Neural progenitor cell (in vitro differentiated cells): Measurements from ENCODE around the gene FIBP. TPM values are rescaled to one million over a fixed set of nuclear protein-coding genes. Genes with fewer than 3 reads are reported as not detected.

ENCODE experiments used
- DNase-seq: peaks from one replicate; pipeline ENCODE4 v3.0.0-alpha.2; 2016; ENCODE audit warnings: low spot score
- H2AFZ ChIP-seq: fragments of 200-600 bp; sonication (generic); replicated peaks from 2 replicates; pipeline ENCODE4 v1.6.1; 2016; ENCODE audit warnings: antibody characterized with exemption
- H3F3A ChIP-seq: fragments of 200-600 bp; sonication (generic); 2 replicates; pipeline ENCODE4 v1.6.1; 2016; ENCODE audit warnings: antibody characterized with exemption, low read depth
- H3K27ac ChIP-seq: fragments of 200-600 bp; sonication (generic); 2 replicates; pipeline ENCODE4 v1.5.1; 2016; ENCODE audit warnings: mild to moderate bottlenecking
- H3K27me3 ChIP-seq: fragments of 200-600 bp; sonication (generic); 2 replicates; pipeline ENCODE4 v1.6.1; 2016; ENCODE audit warnings: mild to moderate bottlenecking, moderate library complexity
- H3K36me3 ChIP-seq: fragments of 200-600 bp; sonication (generic); 2 replicates; pipeline ENCODE4 v1.5.1; 2016
- H3K4me1 ChIP-seq: fragments of 200-600 bp; sonication (generic); 2 replicates; pipeline ENCODE4 v1.6.1; 2016; ENCODE audit warnings: mixed run types
- H3K4me2 ChIP-seq: fragments of 200-600 bp; sonication (generic); 2 replicates; pipeline ENCODE4 v1.6.1; 2016
- H3K4me3 ChIP-seq: fragments of 200-600 bp; sonication (generic); 2 replicates; pipeline ENCODE4 v1.5.1; 2016
- H3K79me2 ChIP-seq: fragments of 200-600 bp; sonication (generic); 2 replicates; pipeline ENCODE4 v1.6.1; 2016; ENCODE audit warnings: low read depth
- H3K9ac ChIP-seq: fragments of 200-600 bp; sonication (generic); 2 replicates; pipeline ENCODE4 v1.6.1; 2016
- H3K9me3 ChIP-seq: fragments of 200-600 bp; sonication (generic); 2 replicates; pipeline ENCODE4 v1.5.1; 2016; ENCODE audit warnings: low read depth
- H4K20me1 ChIP-seq: fragments of 200-600 bp; sonication (generic); 2 replicates; pipeline ENCODE4 v1.6.1; 2016; ENCODE audit warnings: low read depth
- H3K27ac Mint-ChIP-seq: 3 replicates; pipeline ENCODE4 v1.8.0; 2021; ENCODE audit warnings: mixed read lengths
- H3K27me3 Mint-ChIP-seq: 2 replicates; pipeline ENCODE4 v1.8.0; 2022; ENCODE audit warnings: low read depth, mild to moderate bottlenecking, inconsistent platforms, moderate library complexity, mixed read lengths; ENCODE audit not compliant: insufficient read depth
- H3K36me3 Mint-ChIP-seq: 3 replicates; pipeline ENCODE4 v1.8.0; 2021; ENCODE audit warnings: mixed read lengths
- H3K4me1 Mint-ChIP-seq: 3 replicates; pipeline ENCODE4 v1.8.0; 2021; ENCODE audit warnings: mixed read lengths
- H3K4me3 Mint-ChIP-seq: 3 replicates; pipeline ENCODE4 v1.8.0; 2021; ENCODE audit warnings: mild to moderate bottlenecking, moderate library complexity, mixed read lengths
- H3K9me3 Mint-ChIP-seq: 3 replicates; pipeline ENCODE4 v1.8.0; 2020; ENCODE audit warnings: mixed read lengths
- CTCF ChIP-seq: fragments of 200-600 bp; sonication (generic); IDR thresholded peaks from 2 replicates; pipeline ENCODE4 v1.5.1; 2017; ENCODE audit warnings: antibody characterized with exemption, mild to moderate bottlenecking
- EZH2 ChIP-seq: fragments of 200-600 bp; sonication (generic); IDR thresholded peaks from 2 replicates; pipeline ENCODE4 v1.6.1; 2017; ENCODE audit warnings: antibody characterized with exemption, mild to moderate bottlenecking, moderate library complexity
- EZH2phosphoT487 ChIP-seq: fragments of 200-600 bp; sonication (generic); IDR thresholded peaks from 2 replicates; pipeline ENCODE4 v1.6.1; 2017; ENCODE audit warnings: antibody characterized with exemption
- total RNA-seq: library from RNA; depleted of rRNA; stranded (reverse); fragments of >200 nt; gene quantifications from 2 replicates; pipeline ENCODE4 v1.2.3, GENCODE V29; 2015; ENCODE audit warnings: low replicate concordance

FIBP gene
- total RNA-seq, 1 donor from 2014 or later = 92.1 TPM

DNA sequence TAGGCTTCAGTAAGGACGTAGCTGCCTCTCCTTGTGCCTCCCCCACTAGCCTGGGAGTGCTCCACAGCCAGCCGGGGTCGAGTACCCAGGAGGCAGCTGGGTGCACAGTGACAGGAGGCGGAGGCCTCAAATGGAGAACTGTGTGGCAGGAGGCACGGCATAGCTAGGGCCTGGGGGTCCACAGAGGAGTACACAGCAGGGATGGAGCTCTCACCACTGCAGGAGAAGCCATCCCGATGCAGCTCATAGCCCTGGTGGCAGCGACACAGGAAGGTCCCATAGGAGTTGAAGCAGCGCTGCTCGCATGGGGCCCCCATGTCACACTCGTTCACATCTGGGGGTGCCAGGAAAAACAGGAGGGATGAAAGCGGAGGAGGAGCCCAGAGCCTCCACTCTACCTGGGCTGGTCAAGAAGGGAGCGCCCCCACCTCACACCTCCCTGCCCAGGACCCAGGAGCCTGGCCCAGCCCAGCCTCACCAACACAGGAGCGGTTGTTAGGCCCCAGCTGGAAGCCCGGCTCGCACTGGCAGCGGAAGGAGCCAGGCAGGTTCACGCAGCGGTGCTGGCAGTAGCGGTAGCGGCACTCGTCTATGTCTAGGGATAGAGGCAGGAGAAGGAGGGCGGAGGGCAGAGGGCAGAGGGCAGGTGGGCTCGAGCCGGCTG lies 18.5 kb downstream of the FIBP start:
- H3K27me3 Mint-ChIP-seq = peaks cover 17% of the 10 kb centered on the region
- Histone ChIP-seq H3K4me1 (peaks cover 4% of the 10 kb centered on the region), H2AFZ (no peak overlapping the region), H3K27ac (no peak overlapping the region), H3F3A (peaks cover 29% of the 10 kb centered on the region), H3K4me3 (no peak overlapping the region), H3K9ac (no peak overlapping the region), H3K36me3 (no peaks in the 10 kb centered on the region), H4K20me1 (peaks cover 11% of the 10 kb centered on the region), H3K27me3 (peaks cover 17% of the 10 kb centered on the region), H3K79me2 (no peaks in the 10 kb centered on the region), H3K9me3 (no peaks in the 10 kb centered on the region), H3K4me2 (no peak overlapping the region)
- no peak for DNase-seq
- no peak for TF ChIP-seq EZH2phosphoT487
- peaks cover 2% of the 10 kb centered on the region for H3K36me3 Mint-ChIP-seq
- no peak overlapping the region for H3K4me3 Mint-ChIP-seq
- H3K9me3 Mint-ChIP-seq = no peaks in the 10 kb centered on the region
- peaks cover 35% of the 10 kb centered on the region for H3K4me1 Mint-ChIP-seq
- no peak overlapping the region for H3K27ac Mint-ChIP-seq

DNA sequence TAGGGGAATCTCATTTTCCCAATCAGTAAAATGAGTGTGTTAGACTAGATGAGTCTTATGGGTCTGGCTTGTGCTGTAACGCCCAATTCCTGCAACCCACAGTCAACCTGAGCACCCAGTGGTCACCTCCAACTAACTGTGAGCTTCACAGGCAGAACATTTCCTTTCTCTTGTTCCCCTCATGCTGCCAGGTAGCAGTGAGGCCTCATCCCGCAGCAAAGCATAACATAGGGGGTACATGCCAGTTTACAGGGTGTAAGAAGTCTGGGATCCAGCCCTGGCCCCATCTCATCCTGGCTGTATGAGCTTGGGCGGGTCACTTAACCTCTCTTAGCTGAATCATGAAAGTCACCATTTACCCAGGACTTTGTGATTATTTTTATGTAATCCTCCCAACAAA lies 19.4 kb downstream of the FIBP start:
- Mint-ChIP-seq H3K27ac (no peak overlapping the region), H3K36me3 (peaks cover 4% of the 10 kb centered on the region), H3K9me3 (no peaks in the 10 kb centered on the region), H3K4me1 (peaks cover 35% of the 10 kb centered on the region), H3K27me3 (peaks cover 18% of the 10 kb centered on the region), H3K4me3 (no peak overlapping the region)
- Histone ChIP-seq H3K79me2 (no peaks in the 10 kb centered on the region), H3K4me3 (no peak overlapping the region), H3F3A (peaks cover 29% of the 10 kb centered on the region), H4K20me1 (peaks cover 11% of the 10 kb centered on the region), H3K27ac (no peak overlapping the region), H3K4me2 (no peak overlapping the region), H3K9me3 (no peaks in the 10 kb centered on the region), H3K36me3 (no peaks in the 10 kb centered on the region), H2AFZ (no peak overlapping the region), H3K4me1 (peaks cover 4% of the 10 kb centered on the region), H3K9ac (no peak overlapping the region), H3K27me3 (peaks cover 17% of the 10 kb centered on the region)
- TF ChIP-seq EZH2 = no peak
- TF ChIP-seq EZH2phosphoT487 = no peak
- TF ChIP-seq CTCF = no peak
- no peak for DNase-seq

DNA sequence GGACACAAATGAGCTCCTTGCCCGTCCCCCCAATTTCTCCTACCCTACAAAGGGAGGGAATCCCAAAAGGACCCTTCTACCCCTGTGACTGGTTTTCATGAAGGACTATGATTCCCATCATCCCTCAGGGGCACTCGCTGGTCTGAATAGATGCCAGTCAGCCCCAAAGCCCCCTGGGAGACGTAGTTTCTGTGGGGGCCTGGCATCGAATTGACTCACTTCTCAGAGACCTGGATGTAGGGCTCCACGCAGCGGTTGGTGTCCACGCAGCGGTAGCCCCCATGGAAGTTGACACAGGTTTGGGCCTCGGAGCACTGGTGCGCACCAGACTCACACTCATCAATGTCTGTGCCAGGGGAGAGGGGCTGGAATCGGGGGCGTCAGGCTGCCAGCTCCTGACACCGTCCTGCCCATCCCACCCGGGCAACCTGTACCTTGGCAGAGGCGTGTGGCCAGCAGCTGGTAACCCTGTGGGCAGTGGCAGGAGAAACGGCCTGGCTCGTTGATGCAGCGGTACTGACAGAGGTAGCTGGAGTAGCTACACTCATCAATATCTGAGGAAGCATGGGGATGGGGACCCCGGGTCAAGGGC lies 20.1 kb downstream of the FIBP start:
- Histone ChIP-seq H3F3A (peaks cover 27% of the 10 kb centered on the region), H4K20me1 (peaks cover 11% of the 10 kb centered on the region), H3K79me2 (no peaks in the 10 kb centered on the region), H3K27me3 (peaks cover 15% of the 10 kb centered on the region), H3K4me2 (peak overlapping the region; percentile 76), H3K36me3 (no peaks in the 10 kb centered on the region), H3K4me3 (peak overlapping the region; percentile 54), H3K9ac (no peak overlapping the region), H2AFZ (peak overlapping the region; percentile 23), H3K9me3 (no peaks in the 10 kb centered on the region), H3K4me1 (peaks cover 4% of the 10 kb centered on the region), H3K27ac (no peak overlapping the region)
- H3K36me3 Mint-ChIP-seq = peaks cover 4% of the 10 kb centered on the region
- no peak overlapping the region for H3K27ac Mint-ChIP-seq
- H3K9me3 Mint-ChIP-seq = no peaks in the 10 kb centered on the region
- peak; percentile 80 for DNase-seq
- TF ChIP-seq CTCF = no peak
- H3K27me3 Mint-ChIP-seq = peaks cover 20% of the 10 kb centered on the region
- peaks cover 34% of the 10 kb centered on the region for H3K4me1 Mint-ChIP-seq
- peak overlapping the region; percentile 71 for H3K4me3 Mint-ChIP-seq
